C4-2B (cell line): ENCODE data around the gene EXOSC2.

Experiments
- H3K27ac ChIP-seq: fragments of 450-650 bp; 2 replicates; pipeline ENCODE4 v1.5.1; 2017
- CTCF ChIP-seq: fragments of 450-650 bp; conservative IDR thresholded peaks from 2 replicates; pipeline ENCODE4 v1.5.1; 2017; ENCODE audit warnings: mild to moderate bottlenecking
- ZFX ChIP-seq: fragments of 450-650 bp; IDR thresholded peaks from 2 replicates; pipeline ENCODE4 v1.6.1; 2017

The EXOSC2 gene

GRCh38 chr9:130731355-130731754, 37.8 kb downstream of the EXOSC2 start:
- peak overlapping the region; percentile 64 for H3K27ac ChIP-seq
- TF ChIP-seq ZFX: no peak
- no peak for TF ChIP-seq CTCF

GRCh38 chr9:130732136-130732535, 38.6 kb downstream of the EXOSC2 start:
- TF ChIP-seq ZFX: no peak
- peak; percentile 20 for TF ChIP-seq CTCF
- peak overlapping the region; percentile 26; the same call in 1 of the 2 replicates for H3K27ac ChIP-seq

GRCh38 chr9:130732793-130733221, 39.2 kb downstream of the EXOSC2 start:
- TF ChIP-seq ZFX (no peak), CTCF (0 out of 2 replicates have a peak, but pooled peaks have one; percentile 2)

GRCh38 chr9:130735566-130735965, 42.0 kb downstream of the EXOSC2 start:
- no peak for TF ChIP-seq ZFX
- TF ChIP-seq CTCF: no peak
- H3K27ac ChIP-seq: no peak overlapping the region

More at GRCh38 chr9:130732793-130733221, 39.2 kb downstream of the EXOSC2 start:
- peak overlapping the region; percentile 26; the same call in 1 of the 2 replicates for H3K27ac ChIP-seq

GRCh38 chr9:130736834-130737233, 43.3 kb downstream of the EXOSC2 start:
- no peak overlapping the region for H3K27ac ChIP-seq
- TF ChIP-seq CTCF: no peak
- TF ChIP-seq ZFX: no peak

- TF ChIP-seq ZFX: no peak
- no peak for TF ChIP-seq CTCF
- no peak overlapping the region for H3K27ac ChIP-seq
Observed at GRCh38 chr9:130738281-130738680, 44.7 kb downstream of the EXOSC2 start.

- TF ChIP-seq ZFX (no peak), CTCF (no peak)
- no peak overlapping the region for H3K27ac ChIP-seq
Observed at GRCh38 chr9:130739081-130739480, 45.5 kb downstream of the EXOSC2 start.
